Thyroid gland (tissue), 4 donors: ENCODE results near the gene PVR.

Source experiments
- CTCF ChIP-seq, 6 experiments: fragments of 200-600 bp in 3 of 6; fragments of 450-650 bp in 3 of 6; sonication (generic) in 3 of 6; IDR thresholded peaks; one replicate each; pipeline ENCODE4 v1.5.1; 2016 to 2019; ENCODE audit warnings: antibody characterized with exemption in 6 of 6, mild to moderate bottlenecking in 2 of 6, inconsistent platforms in 1 of 6, moderate library complexity in 1 of 6
- POLR2A ChIP-seq, 2 donors: fragments of 450-650 bp; IDR thresholded peaks; one replicate each; pipeline ENCODE4 v1.6.1; 2017; ENCODE audit warnings: antibody characterized with exemption in 2 of 2, mild to moderate bottlenecking in 2 of 2, moderate library complexity in 1 of 2

- peak; percentile 73 to 97 (median 90) for TF ChIP-seq CTCF (IDR thresholded peaks at IDR 0.05)
- no peak for TF ChIP-seq POLR2A (IDR thresholded peaks at IDR 0.05)
Measured at GRCh38 chr19:44689290-44690130, 45.8 kb downstream of the PVR start.
